ENCODE data around the gene AP3B2.
"Not testable (repeated sequence)": the region's sequence is repeated elsewhere in the genome, so short reads cannot be mapped to it uniquely, and the experiment has no call there.

Gene AP3B2

GRCh38 chr15:82648257-82649103, 61.2 kb downstream of the AP3B2 start:
- DNase-seq, result no peak

- DNase-seq, result no peak
Observed at GRCh38 chr15:82647835-82648256, 61.8 kb downstream of the AP3B2 start.

- DNase-seq, result no peak
Observed at GRCh38 chr15:82647045-82647834, 62.4 kb downstream of the AP3B2 start, which contains the start of gene CPEB1. Gene CPEB1 (minus strand): TSS chr15:82647363. CDS start chr15:82628459, 18,904 bp downstream.

DNA sequence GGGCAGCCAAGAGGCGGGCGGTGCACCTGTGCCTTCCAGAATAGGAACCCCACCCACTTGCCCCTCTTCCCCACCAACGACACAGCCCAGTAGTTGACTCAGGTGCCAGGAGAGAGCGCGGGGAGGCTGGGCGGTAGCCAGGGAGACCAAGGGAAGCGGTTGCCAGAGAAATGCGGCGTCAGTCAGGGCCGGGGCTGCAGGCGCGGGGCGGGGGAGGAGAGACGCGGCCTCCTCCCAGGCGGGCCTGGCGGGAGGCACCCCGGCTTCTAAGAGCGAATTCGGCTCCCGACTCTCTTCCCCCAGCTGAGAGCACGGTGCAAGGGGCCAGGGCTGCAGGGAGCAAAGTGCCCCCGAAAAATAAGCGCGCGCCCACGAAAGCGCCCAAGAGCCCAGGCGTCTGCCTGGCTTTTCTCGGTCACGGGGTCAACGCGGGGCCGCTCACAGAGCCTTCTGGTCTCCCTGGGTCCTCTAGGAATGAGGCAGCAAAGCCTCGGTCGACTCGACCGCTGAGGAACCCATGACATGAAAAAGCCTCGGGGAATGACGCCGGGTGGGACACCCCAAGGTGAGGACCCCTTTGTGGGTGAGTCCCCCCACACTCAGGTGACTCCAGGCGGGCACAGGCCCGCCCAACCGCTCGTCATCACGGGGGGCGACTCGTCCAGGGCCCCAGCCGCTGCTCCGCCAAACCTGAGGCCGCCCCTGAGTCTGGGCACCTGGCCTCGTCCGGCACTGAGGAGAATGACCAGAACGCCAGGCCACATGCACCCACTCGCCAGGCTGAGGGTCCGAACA, 63.2 kb downstream of the AP3B2 start:
- no peak for DNase-seq

- DNase-seq, result not testable (repeated sequence)
Observed at GRCh38 chr15:82644967-82645852, 64.5 kb downstream of the AP3B2 start.

DNA sequence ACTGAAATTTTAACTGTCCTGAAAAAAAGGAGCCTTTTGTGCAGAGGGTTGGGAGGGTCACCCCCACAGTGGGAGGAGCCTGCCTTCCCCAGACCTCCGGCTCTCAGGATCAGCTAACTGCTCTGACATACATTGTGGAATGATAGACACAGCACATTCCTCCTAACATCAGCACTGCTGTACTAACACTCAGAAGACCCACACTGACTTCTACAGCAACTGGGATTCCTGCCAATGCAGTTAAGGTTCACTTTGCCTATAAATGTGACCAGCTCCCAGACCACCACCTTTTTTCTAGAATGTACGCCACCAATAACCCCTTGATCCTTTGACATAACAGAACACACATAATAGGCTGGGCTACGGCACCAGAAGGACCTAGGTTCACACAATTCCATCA, 65.7 kb downstream of the AP3B2 start:
- no peak for DNase-seq

DNA sequence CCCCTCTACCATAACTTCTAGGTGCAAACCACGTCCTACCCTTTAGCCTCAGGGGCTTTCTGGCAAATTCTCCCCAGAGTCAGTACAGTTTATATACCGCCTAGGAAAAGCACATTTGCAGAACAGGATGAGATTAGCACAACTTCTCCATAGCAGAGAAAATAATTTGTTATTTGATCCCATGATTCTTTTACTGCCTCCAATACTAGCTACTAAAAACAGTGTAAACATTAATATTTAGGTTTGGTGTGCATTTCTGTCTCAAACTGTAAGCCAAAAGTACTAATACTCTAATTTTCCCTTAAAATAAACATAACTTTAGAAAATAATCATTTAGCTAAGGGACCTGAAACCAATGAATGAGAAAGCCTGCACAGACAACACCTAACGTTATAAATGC, 67.0 kb downstream of the AP3B2 start:
- DNase-seq, result no peak

DNA sequence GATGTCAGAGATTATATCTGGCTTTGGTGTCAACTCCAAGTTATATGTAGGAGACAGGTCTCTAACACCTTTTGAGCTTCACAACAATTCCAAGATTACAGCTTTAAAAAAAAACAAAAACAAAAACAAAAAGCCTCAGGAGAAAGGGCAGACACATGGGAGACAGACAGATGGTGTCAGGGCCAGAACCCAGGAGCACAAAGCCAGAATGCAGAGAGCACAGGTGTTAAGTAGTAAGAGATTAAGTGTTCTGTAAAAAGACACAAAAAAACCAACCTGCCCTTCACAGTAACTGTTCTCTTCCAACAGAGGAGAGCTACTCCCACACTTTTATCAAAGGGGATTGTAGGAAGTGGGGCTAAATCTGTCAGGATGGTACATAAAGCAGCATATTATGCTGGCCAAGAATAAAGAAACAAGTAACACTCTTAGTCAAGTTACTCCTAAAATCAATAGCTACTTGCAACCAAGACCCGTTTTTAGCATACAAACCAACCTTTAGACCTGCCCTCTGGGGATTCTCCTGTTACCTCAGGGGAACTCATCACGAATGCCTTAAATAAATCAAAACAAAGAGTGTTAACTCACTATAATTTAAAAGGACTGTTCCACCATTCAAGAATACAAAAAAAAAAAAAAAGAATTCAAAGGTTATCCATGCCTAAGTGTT, 68.4 kb downstream of the AP3B2 start:
- no peak for DNase-seq

DNA sequence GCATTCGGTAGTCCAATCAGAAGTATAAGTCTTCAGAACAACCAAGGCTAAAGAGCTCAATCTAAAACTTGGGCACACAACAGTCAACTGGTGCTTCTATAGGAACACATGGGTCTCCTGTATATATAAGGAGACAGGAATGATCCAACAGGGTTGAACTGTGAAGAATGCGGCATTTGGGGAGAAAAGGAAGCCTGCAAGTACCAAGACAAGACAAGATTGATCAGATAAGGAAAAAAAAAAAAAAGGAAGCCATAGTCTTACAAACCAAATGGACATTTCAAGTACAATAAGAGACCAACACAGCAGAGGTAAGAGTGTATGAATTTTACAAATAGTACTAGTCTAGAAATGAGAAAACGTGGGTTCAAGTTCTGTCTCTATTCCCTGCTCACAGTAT, 69.0 kb downstream of the AP3B2 start:
- DNase-seq, result no peak

- no peak for DNase-seq
Observed at GRCh38 chr15:82635798-82636197, 73.9 kb downstream of the AP3B2 start.

GRCh38 chr15:82630033-82630432, 79.6 kb downstream of the AP3B2 start:
- no peak for DNase-seq

DNA sequence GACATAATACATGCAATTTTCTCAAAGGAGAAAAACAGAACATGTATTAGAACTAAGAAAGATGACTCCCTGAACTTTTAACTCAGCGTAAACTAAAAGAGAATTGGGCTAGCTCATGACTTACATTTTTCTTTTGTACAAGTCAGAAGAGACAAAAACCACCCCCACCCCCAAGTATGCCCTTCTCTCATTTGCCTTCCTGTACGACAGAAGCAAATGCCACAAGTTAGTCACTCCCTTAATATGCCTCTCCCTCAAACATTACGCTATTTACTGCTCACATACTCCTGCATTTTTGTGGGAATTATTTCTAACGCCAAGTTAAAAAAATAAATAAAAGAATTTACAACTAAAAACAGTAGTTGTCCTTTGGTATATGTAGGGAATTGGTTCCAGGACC, 84.5 kb downstream of the AP3B2 start:
- DNase-seq, result no peak

GRCh38 chr15:82624438-82624837, 85.2 kb downstream of the AP3B2 start:
- no peak for DNase-seq

- no peak for DNase-seq
Observed at GRCh38 chr15:82624008-82624407, 85.7 kb downstream of the AP3B2 start.

GRCh38 chr15:82621970-82622369, 87.7 kb downstream of the AP3B2 start:
- no peak for DNase-seq

- DNase-seq, result no peak
Observed at GRCh38 chr15:82613747-82614146, 95.9 kb downstream of the AP3B2 start.

GRCh38 chr15:82611348-82611747, 98.3 kb downstream of the AP3B2 start:
- DNase-seq, result no peak

Measured in NCI-H2081 treated with DMSO at 0.1 percent for 48 hours (cell line).